ENCODE data around the gene SGK1.
A peak's percentile ranks its signal among the peaks of the same experiment; 100 is the strongest.
"Not testable (repeated sequence)": the region's sequence is repeated elsewhere in the genome, so short reads cannot be mapped to it uniquely, and the experiment has no call there.

The SGK1 gene

GRCh38 chr6:134296762-134297161 lies 21.1 kb downstream of the SGK1 start:
- peaks cover 22% of the 10 kb centered on the region for H3K4me1 ChIP-seq (ENCODE audit: control insufficient read depth, insufficient read depth, low read length)
- H3K9ac ChIP-seq (ENCODE audit: low read depth, low read length) = peak overlapping the region; percentile 80

GRCh38 chr6:134295953-134296553 lies 21.9 kb downstream of the SGK1 start:
- H3K27me3 ChIP-seq (ENCODE audit: control insufficient read depth, insufficient read depth, low read length) = no peaks in the 10 kb centered on the region
- H3K36me3 ChIP-seq (ENCODE audit: insufficient read depth, low read length) = no peaks in the 10 kb centered on the region
- no peaks in the 10 kb centered on the region for H3K9me3 ChIP-seq (replicated peaks; ENCODE audit: low read length)
- H3K9ac ChIP-seq (ENCODE audit: low read depth, low read length) = peak overlapping the region; percentile 80
- H3K4me3 ChIP-seq (ENCODE audit: low read length) = peak overlapping the region; percentile 16
- peak overlapping the region; percentile 64 for H3K4me2 ChIP-seq (ENCODE audit: low read length)
- H3K4me1 ChIP-seq (ENCODE audit: control insufficient read depth, insufficient read depth, low read length) = peaks cover 22% of the 10 kb centered on the region

More at GRCh38 chr6:134296762-134297161, 21.1 kb downstream of the SGK1 start:
- Histone ChIP-seq H3K4me2 (ENCODE audit: low read length) (no peak overlapping the region), H3K9me3 (replicated peaks; ENCODE audit: low read length) (no peaks in the 10 kb centered on the region), H3K4me3 (ENCODE audit: low read length) (no peak overlapping the region), H3K27me3 (ENCODE audit: control insufficient read depth, insufficient read depth, low read length) (no peaks in the 10 kb centered on the region), H3K36me3 (ENCODE audit: insufficient read depth, low read length) (no peaks in the 10 kb centered on the region)

GRCh38 chr6:134293659-134294161 lies 24.2 kb downstream of the SGK1 start:
- no peaks in the 10 kb centered on the region for H3K36me3 ChIP-seq (ENCODE audit: insufficient read depth, low read length)
- H3K9me3 ChIP-seq (replicated peaks; ENCODE audit: low read length) = no peaks in the 10 kb centered on the region
- H3K4me3 ChIP-seq (ENCODE audit: low read length) = no peak overlapping the region
- no peaks in the 10 kb centered on the region for H3K27me3 ChIP-seq (ENCODE audit: control insufficient read depth, insufficient read depth, low read length)
- no peak overlapping the region for H3K4me2 ChIP-seq (ENCODE audit: low read length)
- no peak overlapping the region for H3K9ac ChIP-seq (ENCODE audit: low read depth, low read length)
- peaks cover 25% of the 10 kb centered on the region for H3K4me1 ChIP-seq (ENCODE audit: control insufficient read depth, insufficient read depth, low read length)

- no peak overlapping the region for H3K4me2 ChIP-seq (ENCODE audit: low read length)
- H3K9ac ChIP-seq (ENCODE audit: low read depth, low read length) = no peak overlapping the region
- H3K9me3 ChIP-seq (replicated peaks; ENCODE audit: low read length) = no peaks in the 10 kb centered on the region
- H3K4me3 ChIP-seq (ENCODE audit: low read length) = no peak overlapping the region
- H3K4me1 ChIP-seq (ENCODE audit: control insufficient read depth, insufficient read depth, low read length) = peaks cover 27% of the 10 kb centered on the region
- H3K36me3 ChIP-seq (ENCODE audit: insufficient read depth, low read length) = no peaks in the 10 kb centered on the region
- no peaks in the 10 kb centered on the region for H3K27me3 ChIP-seq (ENCODE audit: control insufficient read depth, insufficient read depth, low read length)
Measured at GRCh38 chr6:134291156-134291555, 26.8 kb downstream of the SGK1 start.

GRCh38 chr6:134289204-134289575 lies 28.7 kb downstream of the SGK1 start:
- no peaks in the 10 kb centered on the region for H3K9me3 ChIP-seq (replicated peaks; ENCODE audit: low read length)
- peak overlapping the region; percentile 9 for H3K4me3 ChIP-seq (ENCODE audit: low read length)
- peak overlapping the region; percentile 74 for H3K4me2 ChIP-seq (ENCODE audit: low read length)
- H3K4me1 ChIP-seq (ENCODE audit: control insufficient read depth, insufficient read depth, low read length) = peaks cover 18% of the 10 kb centered on the region
- H3K9ac ChIP-seq (ENCODE audit: low read depth, low read length) = peak overlapping the region; percentile 72
- H3K36me3 ChIP-seq (ENCODE audit: insufficient read depth, low read length) = no peaks in the 10 kb centered on the region
- H3K27me3 ChIP-seq (ENCODE audit: control insufficient read depth, insufficient read depth, low read length) = no peaks in the 10 kb centered on the region

- H3K4me3 ChIP-seq (ENCODE audit: low read length) = peak overlapping the region; percentile 9
- H3K36me3 ChIP-seq (ENCODE audit: insufficient read depth, low read length) = no peaks in the 10 kb centered on the region
- peaks cover 18% of the 10 kb centered on the region for H3K4me1 ChIP-seq (ENCODE audit: control insufficient read depth, insufficient read depth, low read length)
- H3K4me2 ChIP-seq (ENCODE audit: low read length) = peak overlapping the region; percentile 74
- H3K27me3 ChIP-seq (ENCODE audit: control insufficient read depth, insufficient read depth, low read length) = no peaks in the 10 kb centered on the region
- no peaks in the 10 kb centered on the region for H3K9me3 ChIP-seq (replicated peaks; ENCODE audit: low read length)
- H3K9ac ChIP-seq (ENCODE audit: low read depth, low read length) = peak overlapping the region; percentile 72
Measured at GRCh38 chr6:134288538-134289203, 29.2 kb downstream of the SGK1 start.

- Histone ChIP-seq H3K36me3 (ENCODE audit: insufficient read depth, low read length) (no peaks in the 10 kb centered on the region), H3K27me3 (ENCODE audit: control insufficient read depth, insufficient read depth, low read length) (no peaks in the 10 kb centered on the region), H3K9me3 (replicated peaks; ENCODE audit: low read length) (no peaks in the 10 kb centered on the region), H3K4me1 (ENCODE audit: control insufficient read depth, insufficient read depth, low read length) (peaks cover 18% of the 10 kb centered on the region), H3K9ac (ENCODE audit: low read depth, low read length) (peak overlapping the region; percentile 72), H3K4me2 (ENCODE audit: low read length) (peak overlapping the region; percentile 21), H3K4me3 (ENCODE audit: low read length) (no peak overlapping the region)
Measured at GRCh38 chr6:134287859-134288537, 29.9 kb downstream of the SGK1 start.

- Histone ChIP-seq H3K36me3 (ENCODE audit: insufficient read depth, low read length) (no peaks in the 10 kb centered on the region), H3K4me3 (ENCODE audit: low read length) (no peak overlapping the region), H3K4me2 (ENCODE audit: low read length) (no peak overlapping the region), H3K4me1 (ENCODE audit: control insufficient read depth, insufficient read depth, low read length) (peaks cover 3% of the 10 kb centered on the region), H3K27me3 (ENCODE audit: control insufficient read depth, insufficient read depth, low read length) (no peaks in the 10 kb centered on the region), H3K9me3 (replicated peaks; ENCODE audit: low read length) (no peaks in the 10 kb centered on the region), H3K9ac (ENCODE audit: low read depth, low read length) (no peak overlapping the region)
Measured at GRCh38 chr6:134282816-134283215, 35.1 kb downstream of the SGK1 start.

- Histone ChIP-seq H3K27me3 (ENCODE audit: control insufficient read depth, insufficient read depth, low read length) (no peaks in the 10 kb centered on the region), H3K36me3 (ENCODE audit: insufficient read depth, low read length) (no peaks in the 10 kb centered on the region), H3K9ac (ENCODE audit: low read depth, low read length) (no peak overlapping the region), H3K4me3 (ENCODE audit: low read length) (no peak overlapping the region), H3K4me1 (ENCODE audit: control insufficient read depth, insufficient read depth, low read length) (no peaks in the 10 kb centered on the region), H3K4me2 (ENCODE audit: low read length) (no peak overlapping the region), H3K9me3 (replicated peaks; ENCODE audit: low read length) (no peaks in the 10 kb centered on the region)
Measured at GRCh38 chr6:134281388-134281787, 36.5 kb downstream of the SGK1 start.

GRCh38 chr6:134278000-134278399 lies 39.9 kb downstream of the SGK1 start:
- H3K9me3 ChIP-seq (replicated peaks; ENCODE audit: low read length) = no peaks in the 10 kb centered on the region
- no peaks in the 10 kb centered on the region for H3K4me1 ChIP-seq (ENCODE audit: control insufficient read depth, insufficient read depth, low read length)
- no peak overlapping the region for H3K4me3 ChIP-seq (ENCODE audit: low read length)
- no peak overlapping the region for H3K9ac ChIP-seq (ENCODE audit: low read depth, low read length)
- no peaks in the 10 kb centered on the region for H3K36me3 ChIP-seq (ENCODE audit: insufficient read depth, low read length)
- no peaks in the 10 kb centered on the region for H3K27me3 ChIP-seq (ENCODE audit: control insufficient read depth, insufficient read depth, low read length)
- no peak overlapping the region for H3K4me2 ChIP-seq (ENCODE audit: low read length)

- not testable (repeated sequence) for H3K36me3 ChIP-seq (ENCODE audit: insufficient read depth, low read length); H3K4me1 ChIP-seq (ENCODE audit: control insufficient read depth, insufficient read depth, low read length); H3K4me2 ChIP-seq (ENCODE audit: low read length); H3K9me3 ChIP-seq (replicated peaks; ENCODE audit: low read length); H3K9ac ChIP-seq (ENCODE audit: low read depth, low read length); H3K27me3 ChIP-seq (ENCODE audit: control insufficient read depth, insufficient read depth, low read length); H3K4me3 ChIP-seq (ENCODE audit: low read length)
Measured at GRCh38 chr6:134276891-134277377, 41.0 kb downstream of the SGK1 start.

All from skeletal muscle satellite cell (primary cell).